Measurements from ENCODE around the gene CSMD2.

DNA sequence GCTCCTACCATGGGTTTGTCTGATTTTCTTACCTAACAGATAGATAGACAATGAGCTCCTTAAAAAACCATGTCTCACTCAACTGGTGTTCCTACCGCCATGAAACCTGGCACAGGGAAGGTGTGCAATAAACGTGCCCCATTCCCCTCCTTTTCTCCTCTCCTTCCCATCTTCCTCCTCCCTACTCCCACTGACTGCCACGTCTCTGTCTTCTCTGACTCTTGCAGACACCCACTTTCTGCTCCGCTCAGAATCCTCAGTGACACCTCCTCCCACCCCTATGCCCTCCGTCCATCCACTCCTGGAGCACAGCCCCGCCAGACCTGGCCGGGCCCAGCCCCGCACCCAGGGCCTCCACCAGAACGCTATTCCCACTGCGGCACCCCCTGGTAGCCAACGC, 248.2 kb downstream of the CSMD2 start:
- TF ChIP-seq, protein P1, sequence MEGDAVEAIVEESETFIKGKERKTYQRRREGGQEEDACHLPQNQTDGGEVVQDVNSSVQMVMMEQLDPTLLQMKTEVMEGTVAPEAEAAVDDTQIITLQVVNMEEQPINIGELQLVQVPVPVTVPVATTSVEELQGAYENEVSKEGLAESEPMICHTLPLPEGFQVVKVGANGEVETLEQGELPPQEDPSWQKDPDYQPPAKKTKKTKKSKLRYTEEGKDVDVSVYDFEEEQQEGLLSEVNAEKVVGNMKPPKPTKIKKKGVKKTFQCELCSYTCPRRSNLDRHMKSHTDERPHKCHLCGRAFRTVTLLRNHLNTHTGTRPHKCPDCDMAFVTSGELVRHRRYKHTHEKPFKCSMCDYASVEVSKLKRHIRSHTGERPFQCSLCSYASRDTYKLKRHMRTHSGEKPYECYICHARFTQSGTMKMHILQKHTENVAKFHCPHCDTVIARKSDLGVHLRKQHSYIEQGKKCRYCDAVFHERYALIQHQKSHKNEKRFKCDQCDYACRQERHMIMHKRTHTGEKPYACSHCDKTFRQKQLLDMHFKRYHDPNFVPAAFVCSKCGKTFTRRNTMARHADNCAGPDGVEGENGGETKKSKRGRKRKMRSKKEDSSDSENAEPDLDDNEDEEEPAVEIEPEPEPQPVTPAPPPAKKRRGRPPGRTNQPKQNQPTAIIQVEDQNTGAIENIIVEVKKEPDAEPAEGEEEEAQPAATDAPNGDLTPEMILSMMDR (IDR thresholded peaks at IDR 0.05), result no peak
- TF ChIP-seq CREM (CRISPR knock-in tag; IDR thresholded peaks at IDR 0.05) (no peak), ESRRA (CRISPR knock-in tag; IDR thresholded peaks at IDR 0.05; ENCODE audit: borderline replicate concordance) (no peak), FOXJ3 (CRISPR knock-in tag; IDR thresholded peaks at IDR 0.05; ENCODE audit: borderline replicate concordance) (no peak)
- TF ChIP-seq, protein P2, sequence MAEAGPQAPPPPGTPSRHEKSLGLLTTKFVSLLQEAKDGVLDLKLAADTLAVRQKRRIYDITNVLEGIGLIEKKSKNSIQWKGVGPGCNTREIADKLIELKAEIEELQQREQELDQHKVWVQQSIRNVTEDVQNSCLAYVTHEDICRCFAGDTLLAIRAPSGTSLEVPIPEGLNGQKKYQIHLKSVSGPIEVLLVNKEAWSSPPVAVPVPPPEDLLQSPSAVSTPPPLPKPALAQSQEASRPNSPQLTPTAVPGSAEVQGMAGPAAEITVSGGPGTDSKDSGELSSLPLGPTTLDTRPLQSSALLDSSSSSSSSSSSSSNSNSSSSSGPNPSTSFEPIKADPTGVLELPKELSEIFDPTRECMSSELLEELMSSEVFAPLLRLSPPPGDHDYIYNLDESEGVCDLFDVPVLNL (CRISPR knock-in tag; IDR thresholded peaks at IDR 0.05; ENCODE audit: borderline replicate concordance, low read depth), result no peak
- TF ChIP-seq, protein P3, sequence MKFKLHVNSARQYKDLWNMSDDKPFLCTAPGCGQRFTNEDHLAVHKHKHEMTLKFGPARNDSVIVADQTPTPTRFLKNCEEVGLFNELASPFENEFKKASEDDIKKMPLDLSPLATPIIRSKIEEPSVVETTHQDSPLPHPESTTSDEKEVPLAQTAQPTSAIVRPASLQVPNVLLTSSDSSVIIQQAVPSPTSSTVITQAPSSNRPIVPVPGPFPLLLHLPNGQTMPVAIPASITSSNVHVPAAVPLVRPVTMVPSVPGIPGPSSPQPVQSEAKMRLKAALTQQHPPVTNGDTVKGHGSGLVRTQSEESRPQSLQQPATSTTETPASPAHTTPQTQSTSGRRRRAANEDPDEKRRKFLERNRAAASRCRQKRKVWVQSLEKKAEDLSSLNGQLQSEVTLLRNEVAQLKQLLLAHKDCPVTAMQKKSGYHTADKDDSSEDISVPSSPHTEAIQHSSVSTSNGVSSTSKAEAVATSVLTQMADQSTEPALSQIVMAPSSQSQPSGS (CRISPR knock-in tag; IDR thresholded peaks at IDR 0.05; ENCODE audit: borderline replicate concordance, low read depth), result no peak

All from WTC11 (cell line).